K562 (cell line): ENCODE data around the gene CHTF8.

ENCODE experiments used
- CTCF ChIP-seq, 3 experiments: IDR thresholded peaks in 2 of 3; conservative IDR thresholded peaks in 1 of 3; 2 replicates each; pipeline ENCODE4 v1.5.1; 2011 to 2012; ENCODE audit warnings: low read length in 3 of 3, mild to moderate bottlenecking in 3 of 3, control low read depth in 2 of 3, improper control_type of control experiment in 1 of 3, inconsistent platforms in 1 of 3, low read depth in 1 of 3, mixed read lengths in 1 of 3, moderate library complexity in 1 of 3; ENCODE audit not compliant: insufficient read depth in 2 of 3
- RBBP5 ChIP-seq: fragments of 200-600 bp; sonication (generic); IDR thresholded peaks from 2 replicates; pipeline ENCODE4 v1.6.1; 2012; ENCODE audit warnings: borderline replicate concordance, mild to moderate bottlenecking, low read length, control low read depth, inconsistent platforms; ENCODE audit not compliant: insufficient read depth, poor library complexity, severe bottlenecking
- SOX6 ChIP-seq: fragments of 450-650 bp; IDR thresholded peaks from 2 replicates; pipeline ENCODE4 v1.6.1; 2014; ENCODE audit warnings: mild to moderate bottlenecking
- ZEB2 ChIP-seq: fragments of 450-650 bp; IDR thresholded peaks from 2 replicates; pipeline ENCODE4 v1.6.1; 2016
- ZSCAN29 ChIP-seq: fragments of 450-650 bp; IDR thresholded peaks from 2 replicates; pipeline ENCODE4 v1.6.1; 2017
- TF ChIP-seq, protein P1 (sequence below): IDR thresholded peaks from 2 replicates; pipeline ENCODE4 v1.6.1; 2016; ENCODE audit warnings: missing genetic modification characterization, missing compliant biosample characterization

DNA sequence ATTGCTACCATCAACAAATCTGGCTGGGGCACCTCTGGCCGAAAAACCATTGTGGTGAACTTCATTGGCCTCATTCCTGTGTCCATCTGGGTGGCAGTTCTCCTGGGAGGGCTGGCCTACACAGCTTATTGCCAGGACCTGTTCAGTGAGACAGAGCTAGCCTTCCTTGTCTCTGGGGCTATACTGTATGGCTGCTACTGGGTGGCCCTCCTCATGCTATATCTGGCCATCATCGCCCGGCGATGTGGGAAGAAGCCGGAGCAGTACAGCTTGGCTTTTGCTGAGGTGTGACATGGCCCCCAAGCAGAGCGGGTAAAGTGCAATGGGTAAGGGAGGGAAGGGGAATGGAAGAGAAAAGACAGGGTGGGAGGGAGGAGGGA is 17.4 kb downstream of the CHTF8 start:
- TF ChIP-seq, protein P1, sequence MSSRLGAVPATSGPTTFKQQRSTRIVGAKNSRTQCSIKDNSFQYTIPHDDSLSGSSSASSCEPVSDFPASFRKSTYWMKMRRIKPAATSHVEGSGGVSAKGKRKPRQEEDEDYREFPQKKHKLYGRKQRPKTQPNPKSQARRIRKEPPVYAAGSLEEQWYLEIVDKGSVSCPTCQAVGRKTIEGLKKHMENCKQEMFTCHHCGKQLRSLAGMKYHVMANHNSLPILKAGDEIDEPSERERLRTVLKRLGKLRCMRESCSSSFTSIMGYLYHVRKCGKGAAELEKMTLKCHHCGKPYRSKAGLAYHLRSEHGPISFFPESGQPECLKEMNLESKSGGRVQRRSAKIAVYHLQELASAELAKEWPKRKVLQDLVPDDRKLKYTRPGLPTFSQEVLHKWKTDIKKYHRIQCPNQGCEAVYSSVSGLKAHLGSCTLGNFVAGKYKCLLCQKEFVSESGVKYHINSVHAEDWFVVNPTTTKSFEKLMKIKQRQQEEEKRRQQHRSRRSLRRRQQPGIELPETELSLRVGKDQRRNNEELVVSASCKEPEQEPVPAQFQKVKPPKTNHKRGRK (tag): no peak
- TF ChIP-seq ZSCAN29 (no peak), RBBP5 (no peak), SOX6 (no peak), ZEB2 (no peak), CTCF (IDR thresholded peaks at IDR 0.05 in 2 of 3, conservative IDR thresholded peaks at IDR 0.05 in 1 of 3; ENCODE audit: insufficient read depth in 2 of 3, low read depth in 1 of 3, low read length in 3 of 3) (no peak)
